Activated gamma-delta T cell treated with anti-CD3 and anti-CD28 coated beads, Interleukin-2, amount 50 U/mL, for 16 hours (primary cell): Measurements from ENCODE around the gene ZFYVE28.
A peak's percentile ranks its signal among the peaks of the same experiment; 100 is the strongest.

Experiments
- DNase-seq: peaks from one replicate; pipeline ENCODE4 v3.0.0-alpha.2; 2020; ENCODE audit warnings: low read depth

ZFYVE28 gene

GRCh38 chr4:2303686-2304320 lies 114.6 kb downstream of the ZFYVE28 start:
- DNase-seq: no peak

GRCh38 chr4:2303121-2303685 lies 115.2 kb downstream of the ZFYVE28 start:
- no peak for DNase-seq

GRCh38 chr4:2302387-2303119 lies 115.9 kb downstream of the ZFYVE28 start:
- DNase-seq: no peak

GRCh38 chr4:2301806-2302205 lies 116.6 kb downstream of the ZFYVE28 start:
- DNase-seq: no peak

- DNase-seq: no peak
These were observed 117.2 kb downstream of the ZFYVE28 start for GRCh38 chr4:2301225-2301642.

GRCh38 chr4:2300431-2301224 lies 117.8 kb downstream of the ZFYVE28 start:
- no peak for DNase-seq

GRCh38 chr4:2299794-2300193 lies 118.7 kb downstream of the ZFYVE28 start:
- DNase-seq: no peak

GRCh38 chr4:2298532-2298991 lies 119.9 kb downstream of the ZFYVE28 start:
- DNase-seq: no peak

GRCh38 chr4:2297606-2298531 lies 120.6 kb downstream of the ZFYVE28 start:
- DNase-seq: no peak

- no peak for DNase-seq
These were observed 121.5 kb downstream of the ZFYVE28 start for GRCh38 chr4:2296631-2297601.

- DNase-seq: no peak
These were observed 122.5 kb downstream of the ZFYVE28 start for GRCh38 chr4:2295900-2296442.

GRCh38 chr4:2295500-2295899 lies 122.9 kb downstream of the ZFYVE28 start:
- DNase-seq: no peak

GRCh38 chr4:2292646-2293108 lies 125.8 kb downstream of the ZFYVE28 start:
- DNase-seq: no peak

GRCh38 chr4:2291705-2292645 lies 126.5 kb downstream of the ZFYVE28 start:
- DNase-seq: no peak

- peak; percentile 67 for DNase-seq
These were observed 127.3 kb downstream of the ZFYVE28 start for GRCh38 chr4:2290974-2291704.

GRCh38 chr4:2290488-2290887 lies 128.0 kb downstream of the ZFYVE28 start:
- no peak for DNase-seq

- no peak for DNase-seq
These were observed 128.5 kb downstream of the ZFYVE28 start for GRCh38 chr4:2289955-2290333.
